GM23338 (cell line): ENCODE measurements around the gene AP4M1. TPM values are rescaled to one million over a fixed set of nuclear protein-coding genes. Genes with fewer than 3 reads are reported as not detected.

Source experiments
- ATAC-seq: fragments of 200-7000 bp; cut with Tn5 transposase; 3 replicates; pipeline ENCODE4 v1.9.1; 2020
- DNase-seq: peaks from one replicate; pipeline ENCODE4 v3.0.0-alpha.2; 2015; ENCODE audit warnings: low spot score
- H2AFZ ChIP-seq: fragments of 200-600 bp; sonication (generic); 2 replicates; pipeline ENCODE4 v1.8.0; 2016; ENCODE audit warnings: antibody characterized with exemption, mild to moderate bottlenecking, moderate library complexity
- H3F3A ChIP-seq: fragments of 200-600 bp; sonication (generic); replicated peaks from 2 replicates; pipeline ENCODE4 v1.8.0; 2017; ENCODE audit warnings: antibody characterized with exemption, mixed run types, low read depth
- H3K27ac ChIP-seq: fragments of 200-600 bp; sonication (generic); 2 replicates; pipeline ENCODE4 v1.6.1; 2016; ENCODE audit warnings: low read depth
- H3K27me3 ChIP-seq: fragments of 200-600 bp; sonication (generic); 2 replicates; pipeline ENCODE4 v1.8.0; 2016; ENCODE audit warnings: mild to moderate bottlenecking, mixed run types, moderate library complexity; ENCODE audit not compliant: insufficient read depth
- H3K36me3 ChIP-seq: fragments of 200-600 bp; sonication (generic); 2 replicates; pipeline ENCODE4 v1.8.0; 2016; ENCODE audit warnings: mild to moderate bottlenecking; ENCODE audit not compliant: insufficient read depth
- H3K4me1 ChIP-seq: fragments of 200-600 bp; sonication (generic); 2 replicates; pipeline ENCODE4 v1.8.0; 2016; ENCODE audit warnings: mild to moderate bottlenecking, moderate library complexity; ENCODE audit not compliant: insufficient read depth
- H3K4me2 ChIP-seq: fragments of 200-600 bp; sonication (generic); 2 replicates; pipeline ENCODE4 v1.7.1; 2017; ENCODE audit warnings: mixed run types
- H3K4me3 ChIP-seq: fragments of 200-600 bp; sonication (generic); 2 replicates; pipeline ENCODE4 v1.6.1; 2016; ENCODE audit warnings: mixed run types
- H3K79me2 ChIP-seq: fragments of 200-600 bp; sonication (generic); replicated peaks from 2 replicates; pipeline ENCODE4 v1.8.0; 2017; ENCODE audit warnings: mild to moderate bottlenecking; ENCODE audit not compliant: insufficient read depth
- H3K9me2 ChIP-seq: fragments of 200-600 bp; sonication (generic); 2 replicates; pipeline ENCODE4 v1.8.0; 2017; ENCODE audit not compliant: insufficient read depth
- H4K20me1 ChIP-seq: fragments of 200-600 bp; sonication (generic); replicated peaks from 2 replicates; pipeline ENCODE4 v1.8.0; 2017; ENCODE audit warnings: mild to moderate bottlenecking; ENCODE audit not compliant: insufficient read depth
- H3K27ac Mint-ChIP-seq: 2 replicates; pipeline ENCODE4 v1.8.0; 2020; ENCODE audit warnings: inconsistent platforms, mild to moderate bottlenecking, moderate library complexity, mixed read lengths
- H3K27me3 Mint-ChIP-seq: 3 replicates; pipeline ENCODE4 v1.8.0; 2022; ENCODE audit warnings: low read depth, mild to moderate bottlenecking, moderate library complexity, mixed read lengths, inconsistent platforms; ENCODE audit not compliant: insufficient read depth, poor library complexity
- H3K36me3 Mint-ChIP-seq: 3 replicates; pipeline ENCODE4 v1.8.0; 2021; ENCODE audit warnings: low read depth, mild to moderate bottlenecking, inconsistent platforms, moderate library complexity, mixed read lengths
- H3K4me1 Mint-ChIP-seq: 3 replicates; pipeline ENCODE4 v1.8.0; 2020; ENCODE audit warnings: mild to moderate bottlenecking, inconsistent platforms, mixed read lengths
- H3K4me3 Mint-ChIP-seq: 3 replicates; pipeline ENCODE4 v1.8.0; 2021; ENCODE audit warnings: moderate library complexity, mild to moderate bottlenecking, inconsistent platforms, mixed read lengths
- H3K9me3 Mint-ChIP-seq: 3 replicates; pipeline ENCODE4 v1.8.0; 2020; ENCODE audit warnings: moderate library complexity, mild to moderate bottlenecking, inconsistent platforms, mixed read lengths
- CREB1 ChIP-seq: fragments of 250-450 bp; sonication (Bioruptor Pico); IDR thresholded peaks from 2 replicates; pipeline ENCODE4 v1.5.0; 2020; ENCODE audit warnings: low read depth, mild to moderate bottlenecking, moderate library complexity
- EZH2 ChIP-seq: fragments of 200-600 bp; sonication (generic); IDR thresholded peaks from one replicate; pipeline ENCODE4 v1.8.0; 2017; ENCODE audit warnings: antibody characterized with exemption, mild to moderate bottlenecking, low read depth; ENCODE audit not compliant: unreplicated experiment
- EZH2phosphoT487 ChIP-seq: fragments of 200-600 bp; sonication (generic); IDR thresholded peaks from one replicate; pipeline ENCODE4 v1.8.1; 2018; ENCODE audit warnings: antibody characterized with exemption; ENCODE audit not compliant: unreplicated experiment
- JUNB ChIP-seq: IDR thresholded peaks from one replicate; pipeline ENCODE4 v1.6.1; 2016; ENCODE audit warnings: antibody characterized with exemption; ENCODE audit not compliant: unreplicated experiment
- NANOG ChIP-seq: IDR thresholded peaks from 2 replicates; pipeline ENCODE4 v1.6.1; 2016; ENCODE audit warnings: antibody characterized with exemption, borderline replicate concordance
- POLR2AphosphoS5 ChIP-seq: IDR thresholded peaks from 2 replicates; pipeline ENCODE4 v1.6.1; 2016; ENCODE audit warnings: antibody characterized with exemption, low read depth
- STAT1 ChIP-seq: IDR thresholded peaks from one replicate; pipeline ENCODE4 v1.6.1; 2016; ENCODE audit warnings: antibody characterized with exemption; ENCODE audit not compliant: unreplicated experiment
- ZNF114 ChIP-seq: fragments of 250-450 bp; sonication (Bioruptor Pico); IDR thresholded peaks from 2 replicates; pipeline ENCODE4 v1.5.0; 2020; ENCODE audit warnings: mild to moderate bottlenecking, moderate library complexity
- ZNF331 ChIP-seq: fragments of 250-450 bp; sonication (Bioruptor Pico); IDR thresholded peaks from 2 replicates; pipeline ENCODE4 v1.5.0; 2020; ENCODE audit warnings: low read depth, mild to moderate bottlenecking, moderate library complexity
- polyA plus RNA-seq: library from polyadenylated mRNA; unstranded; fragments of >200 nt; fragmentation: Nextera tagmentation; extraction: Ambion mirVana; gene quantifications from 2 replicates; pipeline ENCODE4 v1.2.1, GENCODE V29; 2016
- total RNA-seq: library from RNA; depleted of rRNA; stranded (reverse); fragments of >200 nt; shearing (Covaris generic); gene quantifications from 2 replicates; pipeline ENCODE4 v1.2.3, GENCODE V29; 2014
- TF ChIP-seq, protein P1 (sequence below): IDR thresholded peaks from one replicate; pipeline ENCODE4 v1.6.1; 2018; ENCODE audit warnings: antibody characterized with exemption; ENCODE audit not compliant: unreplicated experiment
- TF ChIP-seq, protein P2 (sequence below), 2 experiments: fragments of 200-600 bp in 1 of 2; sonication (generic) in 1 of 2; conservative IDR thresholded peaks; 2 replicates each; pipeline versions ENCODE4 v1.5.1 to v1.6.1; 2016 to 2017; ENCODE audit warnings: antibody characterized with exemption in 2 of 2, low read depth in 2 of 2, mild to moderate bottlenecking in 2 of 2, moderate library complexity in 1 of 2
- TF ChIP-seq, protein P3 (sequence below): IDR thresholded peaks from 2 replicates; pipeline ENCODE4 v1.6.1; 2016; ENCODE audit warnings: antibody characterized with exemption

Gene AP4M1
- total and polyA plus RNA-seq, 2 experiments from 2014 or later, result 9.5 to 13.3 TPM

DNA sequence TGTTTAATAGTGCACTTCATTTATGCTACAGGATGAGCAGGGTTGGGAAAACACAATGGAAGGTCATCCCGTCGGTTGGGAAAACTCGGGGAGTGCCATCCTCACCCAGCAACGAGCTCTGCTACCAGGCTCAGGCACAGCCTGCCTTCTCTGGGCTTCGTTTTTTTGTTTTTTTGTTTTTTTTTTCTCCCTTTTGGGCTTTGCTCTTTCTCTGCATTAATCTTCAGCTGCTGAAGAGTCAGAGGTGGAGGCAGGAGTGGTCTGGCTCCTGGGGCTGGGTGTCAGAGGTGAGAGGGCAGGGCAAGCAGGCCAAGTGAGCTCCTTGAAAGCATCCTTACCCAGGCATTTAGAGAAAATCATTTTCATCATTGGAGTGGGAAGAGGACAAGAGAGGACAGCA is 31.5 kb upstream of the AP4M1 start:
- TF ChIP-seq ZNF331 (CRISPR knock-in tag) (no peak), POLR2AphosphoS5 (peak; percentile 24; the same call in 1 of the 2 replicates)
- Histone ChIP-seq H3K79me2 (peaks cover 9% of the 10 kb centered on the region), H3K9me2 (no peaks in the 10 kb centered on the region), H3K27ac (no peak overlapping the region), H3K27me3 (0 out of 2 replicates have a peak, but pooled peaks cover 5% of the 10 kb centered on the region), H3F3A (peaks cover 57% of the 10 kb centered on the region), H4K20me1 (peaks cover 6% of the 10 kb centered on the region), H3K4me3 (no peak overlapping the region), H3K4me1 (no peaks in the 10 kb centered on the region), H2AFZ (no peak overlapping the region), H3K36me3 (peaks cover 66% of the 10 kb centered on the region), H3K4me2 (no peak overlapping the region)
- peaks cover 26% of the 10 kb centered on the region for H3K27me3 Mint-ChIP-seq
- peaks cover 96% of the 10 kb centered on the region for H3K36me3 Mint-ChIP-seq
- ATAC-seq, result no peak
- H3K27ac Mint-ChIP-seq, result no peak overlapping the region
- H3K9me3 Mint-ChIP-seq, result peaks cover 68% of the 10 kb centered on the region
- H3K4me1 Mint-ChIP-seq, result no peaks in the 10 kb centered on the region
- H3K4me3 Mint-ChIP-seq, result no peak overlapping the region
- DNase-seq, result no peak

DNA sequence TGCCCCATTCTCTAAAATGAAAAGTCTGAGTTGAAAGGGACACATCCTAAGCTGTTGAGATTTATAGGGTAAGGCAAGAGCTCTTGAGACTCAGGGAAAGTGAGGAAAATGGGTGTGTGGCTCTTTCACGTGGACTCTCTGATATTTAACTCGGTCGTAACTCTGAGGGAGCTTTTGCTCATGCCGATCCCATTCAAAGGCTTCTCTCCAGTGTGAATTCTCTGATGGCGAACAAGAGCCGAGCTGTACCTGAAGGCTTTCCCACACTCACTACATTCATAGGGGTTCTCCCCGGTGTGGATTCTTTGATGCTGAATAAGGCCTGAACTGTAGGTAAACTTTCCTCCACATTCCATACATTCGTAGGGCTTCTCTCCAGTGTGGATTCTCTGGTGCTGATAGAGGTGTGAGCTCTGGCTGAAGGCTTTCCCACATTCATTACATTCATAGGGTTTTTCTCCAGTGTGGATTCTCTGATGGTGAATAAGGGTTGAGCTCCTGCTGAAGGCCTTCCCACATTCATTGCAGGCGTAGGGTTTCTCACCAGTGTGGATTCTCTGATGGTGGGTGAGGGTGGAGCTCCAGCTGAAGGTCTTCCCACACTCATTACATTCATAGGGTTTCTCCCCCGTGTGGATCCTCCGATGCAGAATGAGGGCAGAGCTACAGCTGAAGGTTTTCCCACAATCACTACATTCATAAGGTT is 30.3 kb upstream of the AP4M1 start:
- H3K4me1 Mint-ChIP-seq, result no peaks in the 10 kb centered on the region
- peaks cover 72% of the 10 kb centered on the region for H3K36me3 ChIP-seq
- H3K79me2 ChIP-seq, result peaks cover 20% of the 10 kb centered on the region
- no peaks in the 10 kb centered on the region for H3K4me1 ChIP-seq
- peak overlapping the region; percentile 34; the same call in 1 of the 2 replicates for H3K4me3 ChIP-seq
- DNase-seq (no peak), ATAC-seq (no peak)
- H3K27me3 ChIP-seq, result 0 out of 2 replicates have a peak, but pooled peaks cover 5% of the 10 kb centered on the region
- no peak overlapping the region for H3K4me2 ChIP-seq
- H3K27ac Mint-ChIP-seq, result no peak overlapping the region
- peaks cover 6% of the 10 kb centered on the region for H4K20me1 ChIP-seq
- H3K4me3 Mint-ChIP-seq, result no peak overlapping the region
- no peak overlapping the region for H3K27ac ChIP-seq
- peaks cover 96% of the 10 kb centered on the region for H3K36me3 Mint-ChIP-seq
- no peaks in the 10 kb centered on the region for H3K9me2 ChIP-seq
- peaks cover 79% of the 10 kb centered on the region for H3K9me3 Mint-ChIP-seq
- H3K27me3 Mint-ChIP-seq, result peaks cover 26% of the 10 kb centered on the region
- H2AFZ ChIP-seq, result no peak overlapping the region
- peaks cover 55% of the 10 kb centered on the region for H3F3A ChIP-seq
- TF ChIP-seq, protein P1, sequence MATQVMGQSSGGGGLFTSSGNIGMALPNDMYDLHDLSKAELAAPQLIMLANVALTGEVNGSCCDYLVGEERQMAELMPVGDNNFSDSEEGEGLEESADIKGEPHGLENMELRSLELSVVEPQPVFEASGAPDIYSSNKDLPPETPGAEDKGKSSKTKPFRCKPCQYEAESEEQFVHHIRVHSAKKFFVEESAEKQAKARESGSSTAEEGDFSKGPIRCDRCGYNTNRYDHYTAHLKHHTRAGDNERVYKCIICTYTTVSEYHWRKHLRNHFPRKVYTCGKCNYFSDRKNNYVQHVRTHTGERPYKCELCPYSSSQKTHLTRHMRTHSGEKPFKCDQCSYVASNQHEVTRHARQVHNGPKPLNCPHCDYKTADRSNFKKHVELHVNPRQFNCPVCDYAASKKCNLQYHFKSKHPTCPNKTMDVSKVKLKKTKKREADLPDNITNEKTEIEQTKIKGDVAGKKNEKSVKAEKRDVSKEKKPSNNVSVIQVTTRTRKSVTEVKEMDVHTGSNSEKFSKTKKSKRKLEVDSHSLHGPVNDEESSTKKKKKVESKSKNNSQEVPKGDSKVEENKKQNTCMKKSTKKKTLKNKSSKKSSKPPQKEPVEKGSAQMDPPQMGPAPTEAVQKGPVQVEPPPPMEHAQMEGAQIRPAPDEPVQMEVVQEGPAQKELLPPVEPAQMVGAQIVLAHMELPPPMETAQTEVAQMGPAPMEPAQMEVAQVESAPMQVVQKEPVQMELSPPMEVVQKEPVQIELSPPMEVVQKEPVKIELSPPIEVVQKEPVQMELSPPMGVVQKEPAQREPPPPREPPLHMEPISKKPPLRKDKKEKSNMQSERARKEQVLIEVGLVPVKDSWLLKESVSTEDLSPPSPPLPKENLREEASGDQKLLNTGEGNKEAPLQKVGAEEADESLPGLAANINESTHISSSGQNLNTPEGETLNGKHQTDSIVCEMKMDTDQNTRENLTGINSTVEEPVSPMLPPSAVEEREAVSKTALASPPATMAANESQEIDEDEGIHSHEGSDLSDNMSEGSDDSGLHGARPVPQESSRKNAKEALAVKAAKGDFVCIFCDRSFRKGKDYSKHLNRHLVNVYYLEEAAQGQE, result no peak
- TF ChIP-seq ZNF331 (CRISPR knock-in tag) (no peak), NANOG (no peak), POLR2AphosphoS5 (no peak), ZNF114 (CRISPR knock-in tag) (no peak), JUNB (no peak), EZH2 (no peak), CREB1 (CRISPR knock-in tag) (no peak), STAT1 (no peak), EZH2phosphoT487 (no peak)
- TF ChIP-seq, protein P2, sequence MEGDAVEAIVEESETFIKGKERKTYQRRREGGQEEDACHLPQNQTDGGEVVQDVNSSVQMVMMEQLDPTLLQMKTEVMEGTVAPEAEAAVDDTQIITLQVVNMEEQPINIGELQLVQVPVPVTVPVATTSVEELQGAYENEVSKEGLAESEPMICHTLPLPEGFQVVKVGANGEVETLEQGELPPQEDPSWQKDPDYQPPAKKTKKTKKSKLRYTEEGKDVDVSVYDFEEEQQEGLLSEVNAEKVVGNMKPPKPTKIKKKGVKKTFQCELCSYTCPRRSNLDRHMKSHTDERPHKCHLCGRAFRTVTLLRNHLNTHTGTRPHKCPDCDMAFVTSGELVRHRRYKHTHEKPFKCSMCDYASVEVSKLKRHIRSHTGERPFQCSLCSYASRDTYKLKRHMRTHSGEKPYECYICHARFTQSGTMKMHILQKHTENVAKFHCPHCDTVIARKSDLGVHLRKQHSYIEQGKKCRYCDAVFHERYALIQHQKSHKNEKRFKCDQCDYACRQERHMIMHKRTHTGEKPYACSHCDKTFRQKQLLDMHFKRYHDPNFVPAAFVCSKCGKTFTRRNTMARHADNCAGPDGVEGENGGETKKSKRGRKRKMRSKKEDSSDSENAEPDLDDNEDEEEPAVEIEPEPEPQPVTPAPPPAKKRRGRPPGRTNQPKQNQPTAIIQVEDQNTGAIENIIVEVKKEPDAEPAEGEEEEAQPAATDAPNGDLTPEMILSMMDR (conservative IDR thresholded peaks at IDR 0.05; ENCODE audit: low read depth in 2 of 2), result no peak
- TF ChIP-seq, protein P3, sequence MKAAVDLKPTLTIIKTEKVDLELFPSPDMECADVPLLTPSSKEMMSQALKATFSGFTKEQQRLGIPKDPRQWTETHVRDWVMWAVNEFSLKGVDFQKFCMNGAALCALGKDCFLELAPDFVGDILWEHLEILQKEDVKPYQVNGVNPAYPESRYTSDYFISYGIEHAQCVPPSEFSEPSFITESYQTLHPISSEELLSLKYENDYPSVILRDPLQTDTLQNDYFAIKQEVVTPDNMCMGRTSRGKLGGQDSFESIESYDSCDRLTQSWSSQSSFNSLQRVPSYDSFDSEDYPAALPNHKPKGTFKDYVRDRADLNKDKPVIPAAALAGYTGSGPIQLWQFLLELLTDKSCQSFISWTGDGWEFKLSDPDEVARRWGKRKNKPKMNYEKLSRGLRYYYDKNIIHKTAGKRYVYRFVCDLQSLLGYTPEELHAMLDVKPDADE, result no peak
